Testis (tissue), 2 donors: ENCODE data around the gene TRIOBP.

ENCODE experiments used
- CTCF ChIP-seq, 3 experiments: fragments of 450-650 bp in 2 of 3; fragments of 200-600 bp in 1 of 3; sonication (generic) in 1 of 3; IDR thresholded peaks; one replicate each; pipeline ENCODE4 v1.5.1; 2016 to 2019; ENCODE audit warnings: antibody characterized with exemption in 3 of 3, mild to moderate bottlenecking in 2 of 3, moderate library complexity in 1 of 3
- POLR2A ChIP-seq: fragments of 450-650 bp; IDR thresholded peaks from one replicate; pipeline ENCODE4 v1.6.1; 2017; ENCODE audit warnings: antibody characterized with exemption, mild to moderate bottlenecking, moderate library complexity

DNA sequence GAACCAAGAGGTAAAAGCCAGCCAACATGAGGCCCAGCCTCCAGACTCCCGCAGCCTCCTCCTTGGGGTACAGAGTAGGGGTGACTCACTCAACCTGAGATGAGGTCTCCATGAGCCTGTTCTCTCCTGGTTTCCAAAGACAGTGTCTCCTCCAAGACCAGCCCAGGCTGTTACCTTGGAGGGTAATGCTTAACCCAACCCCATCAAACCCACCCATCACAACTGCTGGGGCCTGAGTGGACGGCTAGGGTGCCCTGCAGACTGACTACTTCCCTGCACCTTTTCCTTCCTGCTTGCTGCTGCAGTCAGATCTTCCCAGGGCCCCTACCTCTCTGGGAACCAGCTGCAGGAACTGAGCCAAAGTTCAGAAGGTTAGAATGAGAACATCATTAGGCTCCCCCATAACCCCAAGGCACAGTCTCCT lies 15.8 kb upstream of the TRIOBP start:
- no peak for TF ChIP-seq CTCF (IDR thresholded peaks at IDR 0.05)
- no peak for TF ChIP-seq POLR2A
